Measurements from ENCODE around the gene SUGCT.

GRCh38 chr7:40888499-40888898 is 753.7 kb downstream of the SUGCT start:
- TF ChIP-seq CTCF (IDR thresholded peaks at IDR 0.05; ENCODE audit: control extremely low read depth in 1 of 3, insufficient read depth in 1 of 3, low read depth in 1 of 3, low read length in 3 of 3) (no peak), EZH2 (IDR thresholded peaks at IDR 0.05; ENCODE audit: low read depth, low read length, severe bottlenecking) (no peak), MAFK (IDR thresholded peaks at IDR 0.05; ENCODE audit: low read depth, low read length) (no peak), TEAD4 (IDR thresholded peaks at IDR 0.05; ENCODE audit: low read depth, low read length) (no peak), CBX5 (IDR thresholded peaks at IDR 0.05; ENCODE audit: low read depth, low read length) (no peak), RAD21 (IDR thresholded peaks at IDR 0.05 in 1 of 2, conservative IDR thresholded peaks at IDR 0.05 in 1 of 2; ENCODE audit: low read depth in 2 of 2, low read length in 2 of 2) (no peak), GABPA (IDR thresholded peaks at IDR 0.05; ENCODE audit: borderline replicate concordance, insufficient read depth, low read length) (no peak), TAF1 (IDR thresholded peaks at IDR 0.05; ENCODE audit: low read depth, low read length) (no peak), POLR2A (IDR thresholded peaks at IDR 0.05; ENCODE audit: control extremely low read depth in 1 of 2, low read depth in 2 of 2, low read length in 2 of 2) (no peak), FOSL1 (IDR thresholded peaks at IDR 0.05; ENCODE audit: insufficient read depth, low read depth, low read length) (no peak), SUZ12 (IDR thresholded peaks at IDR 0.05; ENCODE audit: low read length) (no peak), BACH1 (IDR thresholded peaks at IDR 0.05; ENCODE audit: low read length) (no peak)
